ENCODE data around the gene CDT1. TPM values are rescaled to one million over a fixed set of nuclear protein-coding genes. Genes with fewer than 3 reads are reported as not detected.

Gene CDT1
- polyA plus RNA-seq, 4 donors, result 14.4 to 21.9 (median 14.9) TPM

DNA sequence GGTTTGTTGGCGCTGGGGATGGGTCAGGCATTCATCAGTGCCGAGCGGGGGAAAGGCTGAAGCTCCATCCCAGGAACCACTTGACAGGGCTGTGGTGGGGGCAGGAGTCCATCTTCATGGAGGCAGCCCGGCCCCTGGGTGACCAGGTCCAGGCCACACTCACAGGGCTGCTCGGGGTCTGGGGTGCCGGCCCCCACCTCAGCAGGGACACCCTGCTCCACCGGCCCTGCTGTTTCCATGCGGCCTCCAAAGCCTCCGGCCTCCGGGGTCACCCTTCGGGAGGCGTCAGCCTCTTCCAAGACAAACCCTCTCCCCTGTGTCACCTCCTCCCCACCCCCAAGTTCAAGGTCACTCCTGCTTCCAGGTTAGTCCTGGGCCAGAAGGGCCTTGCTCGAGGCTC is 31.1 kb downstream of the CDT1 start:
- no peak for DNase-seq (ENCODE audit: low read depth in 4 of 4, low spot score in 3 of 4)

DNA sequence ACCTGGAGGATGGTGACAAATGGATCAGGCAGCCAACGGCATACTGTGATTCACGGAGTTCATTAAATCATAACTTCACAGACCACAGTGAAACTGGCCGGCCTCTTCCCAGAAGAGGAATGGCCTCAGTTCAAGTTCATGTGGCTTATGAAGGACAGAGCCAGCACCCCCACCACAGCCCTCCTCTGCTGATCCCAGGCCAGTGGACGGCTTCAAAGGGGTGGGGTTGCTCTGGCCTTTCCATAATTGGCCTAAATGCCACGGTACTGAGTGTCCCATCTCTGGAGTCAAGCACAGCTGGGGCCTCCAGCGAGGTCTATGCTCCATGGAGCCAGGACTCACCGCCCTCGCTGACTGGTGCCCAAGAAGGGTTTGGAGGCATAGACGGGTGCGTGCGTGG is 31.8 kb downstream of the CDT1 start:
- DNase-seq (ENCODE audit: low read depth in 4 of 4, low spot score in 3 of 4), result no peak

DNA sequence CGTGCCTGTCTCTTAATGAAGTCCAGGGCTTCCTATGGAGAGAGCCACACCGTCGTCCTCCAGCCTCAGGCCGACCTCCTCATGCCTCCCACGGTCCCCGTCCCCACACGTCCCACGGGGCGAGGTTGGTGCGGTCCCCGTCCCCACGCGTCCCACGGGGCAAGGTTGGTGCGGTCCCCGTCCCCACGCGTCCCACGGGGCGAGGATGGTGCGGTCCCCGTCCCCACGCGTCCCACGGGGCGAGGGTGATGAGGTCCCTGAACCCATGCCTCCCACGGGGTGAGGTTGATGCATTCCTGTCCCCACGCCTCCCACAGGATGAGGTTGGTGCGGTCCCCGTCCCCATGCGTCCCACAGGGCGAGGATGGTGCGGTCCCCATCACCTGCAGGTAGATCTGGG is 32.2 kb downstream of the CDT1 start:
- no peak for DNase-seq (ENCODE audit: low read depth in 4 of 4, low spot score in 3 of 4)

DNA sequence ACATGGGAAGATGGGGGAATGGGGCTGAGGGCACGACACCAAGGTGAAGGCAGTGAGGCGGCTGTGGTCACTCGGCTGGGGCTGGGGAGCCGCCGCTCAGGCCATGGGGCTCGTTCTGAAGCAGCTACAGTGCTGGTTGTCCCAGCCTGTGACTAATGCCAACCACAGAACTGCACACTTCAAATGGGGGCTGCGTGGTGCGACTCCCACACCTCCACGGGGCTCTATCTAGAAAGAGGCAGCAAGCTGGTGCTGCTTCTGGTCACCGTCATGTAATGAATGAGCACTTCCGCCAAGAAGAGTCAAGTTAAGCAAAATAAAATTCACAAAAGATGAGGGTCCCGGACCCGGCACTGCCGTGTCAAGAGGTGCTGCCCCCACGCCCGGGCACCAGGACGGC is 33.2 kb downstream of the CDT1 start:
- no peak for DNase-seq (ENCODE audit: low read depth in 4 of 4, low spot score in 3 of 4)

DNA sequence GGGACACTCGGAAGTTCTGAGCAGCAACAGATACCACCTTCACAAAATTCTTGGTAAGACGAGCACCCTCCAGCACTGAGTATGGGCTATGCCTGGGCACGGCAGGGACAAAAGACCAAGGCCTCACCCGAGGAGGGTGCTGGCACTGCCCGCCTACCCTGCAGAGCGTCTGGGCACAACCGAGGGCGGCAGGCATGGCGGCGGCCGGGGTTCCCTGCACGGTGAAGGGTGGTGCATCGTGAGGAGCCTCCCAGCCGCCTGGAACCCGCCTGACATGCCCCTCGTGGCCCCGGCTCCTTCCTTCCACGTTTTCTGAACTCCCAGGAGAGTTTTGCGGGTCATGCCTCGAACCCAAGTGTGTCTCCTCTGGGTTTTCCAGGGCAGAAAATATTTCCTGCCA is 34.2 kb downstream of the CDT1 start:
- no peak for DNase-seq (ENCODE audit: low read depth in 4 of 4, low spot score in 3 of 4)

DNA sequence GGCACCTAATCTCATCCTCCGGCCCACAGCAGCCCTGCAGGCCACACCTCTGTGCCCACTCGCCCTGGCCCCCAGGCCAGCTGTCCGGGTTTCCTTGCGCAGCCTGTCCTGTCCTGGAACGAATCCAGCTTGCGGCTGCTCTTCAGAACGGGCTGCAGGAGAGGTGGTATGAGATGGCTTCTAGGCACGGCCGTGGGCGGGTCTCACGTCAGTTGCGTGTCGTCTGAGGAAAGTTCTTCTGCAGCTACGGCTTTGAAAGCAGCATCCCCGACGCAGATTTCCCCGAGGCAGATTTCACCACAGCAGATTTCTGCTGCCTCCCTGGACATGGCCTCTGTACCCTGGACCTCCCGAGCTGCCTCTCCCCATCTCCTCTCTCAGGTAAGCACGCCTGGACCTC is 35.0 kb downstream of the CDT1 start:
- no peak for DNase-seq (ENCODE audit: low read depth in 4 of 4, low spot score in 3 of 4)

DNA sequence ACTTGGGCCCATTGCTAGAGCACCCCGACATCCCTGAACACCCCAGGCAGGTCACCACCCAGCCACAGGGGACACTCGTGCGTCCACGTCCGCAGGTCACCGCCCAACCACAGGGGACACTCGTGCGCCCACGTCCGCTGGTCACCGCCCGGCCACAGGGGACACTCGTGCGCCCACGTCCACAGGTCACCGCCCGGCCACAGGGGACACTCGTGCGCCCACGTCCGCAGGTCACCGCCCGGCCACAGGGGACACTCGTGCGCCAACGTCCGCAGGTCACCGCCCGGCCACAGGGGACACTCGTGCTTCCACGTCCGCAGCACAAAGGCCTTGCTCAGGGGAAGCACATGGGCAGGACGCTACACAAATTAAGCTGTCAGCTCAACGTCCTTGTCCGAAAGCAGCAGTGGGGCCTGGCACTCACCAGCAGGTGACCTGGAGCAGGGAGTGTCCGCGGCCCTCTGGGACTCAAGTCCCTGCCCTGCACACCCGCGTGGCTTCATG is 35.5 kb downstream of the CDT1 start:
- DNase-seq (ENCODE audit: low read depth in 4 of 4, low spot score in 3 of 4), result no peak

DNA sequence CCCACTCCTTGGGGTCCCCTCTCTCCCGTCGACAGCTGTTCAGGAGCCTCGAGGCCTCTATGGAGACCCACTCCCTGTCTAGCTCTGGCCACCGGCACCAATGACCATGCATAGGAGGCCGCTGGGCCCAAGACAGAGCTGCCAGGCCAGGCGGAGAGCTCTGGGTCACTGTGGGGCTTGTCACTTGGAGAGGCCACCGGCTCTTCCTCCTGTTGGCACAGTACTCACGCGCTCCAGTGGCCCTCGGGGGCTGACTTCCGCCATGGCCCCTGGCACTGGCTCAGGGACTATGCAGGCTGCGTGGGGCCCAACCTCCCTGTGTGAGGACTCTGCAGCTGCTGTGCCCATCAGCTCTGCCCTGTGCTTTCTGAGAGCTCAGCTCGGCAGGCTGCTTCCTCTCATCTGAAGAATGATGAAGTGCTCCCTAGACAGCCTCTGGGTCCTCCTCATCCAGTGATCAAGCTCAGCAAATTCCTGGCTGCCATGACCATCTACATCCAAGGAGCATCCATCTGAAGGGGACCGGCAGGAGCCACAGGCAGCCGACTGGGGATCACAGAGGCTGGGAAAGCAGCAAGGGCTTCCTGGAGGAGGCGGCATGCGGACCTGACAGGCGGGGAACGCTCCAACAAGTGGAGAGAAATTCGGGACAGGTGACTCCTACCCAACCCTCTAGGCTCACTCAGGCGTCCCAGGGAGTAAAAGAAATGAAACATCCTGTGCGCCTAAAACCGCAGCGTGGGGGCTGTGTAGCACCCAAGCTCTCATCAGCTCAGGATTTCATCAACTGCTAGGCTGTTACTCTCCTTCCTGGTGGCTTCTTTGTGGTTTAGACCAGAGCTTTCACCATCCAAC is 36.4 kb downstream of the CDT1 start:
- DNase-seq (ENCODE audit: low read depth in 4 of 4, low spot score in 3 of 4), result no peak

DNA sequence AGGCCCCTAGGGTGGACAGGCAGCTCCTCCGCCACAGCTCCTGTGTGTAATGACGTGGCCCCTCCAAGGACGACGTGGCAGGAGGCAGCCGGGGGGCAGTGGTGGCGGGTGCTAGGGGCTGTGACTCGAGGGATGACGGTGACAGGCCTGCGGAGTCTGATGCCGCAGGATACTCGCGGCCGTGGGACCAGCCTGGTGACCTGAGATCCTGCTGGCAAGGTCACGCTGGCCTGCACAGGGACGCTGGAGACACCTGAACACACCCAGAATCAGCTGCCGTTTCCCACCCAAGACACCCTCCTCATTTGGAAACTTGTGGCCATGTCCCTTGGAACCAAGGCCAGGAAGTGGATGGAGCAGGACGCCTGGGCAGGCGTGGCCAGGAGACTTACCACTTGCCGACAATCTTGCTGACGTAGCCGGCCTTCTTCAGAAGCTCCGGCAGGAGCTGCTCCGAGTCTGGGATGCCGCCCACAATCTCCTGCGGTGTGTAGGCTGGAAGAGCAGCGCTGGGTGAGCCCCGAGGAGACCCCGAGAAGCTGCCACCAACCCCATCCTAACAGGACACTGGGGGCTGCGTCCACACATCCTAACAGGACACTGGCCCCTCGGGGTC is 37.1 kb downstream of the CDT1 start:
- DNase-seq (ENCODE audit: low read depth in 4 of 4, low spot score in 3 of 4), result no peak

DNA sequence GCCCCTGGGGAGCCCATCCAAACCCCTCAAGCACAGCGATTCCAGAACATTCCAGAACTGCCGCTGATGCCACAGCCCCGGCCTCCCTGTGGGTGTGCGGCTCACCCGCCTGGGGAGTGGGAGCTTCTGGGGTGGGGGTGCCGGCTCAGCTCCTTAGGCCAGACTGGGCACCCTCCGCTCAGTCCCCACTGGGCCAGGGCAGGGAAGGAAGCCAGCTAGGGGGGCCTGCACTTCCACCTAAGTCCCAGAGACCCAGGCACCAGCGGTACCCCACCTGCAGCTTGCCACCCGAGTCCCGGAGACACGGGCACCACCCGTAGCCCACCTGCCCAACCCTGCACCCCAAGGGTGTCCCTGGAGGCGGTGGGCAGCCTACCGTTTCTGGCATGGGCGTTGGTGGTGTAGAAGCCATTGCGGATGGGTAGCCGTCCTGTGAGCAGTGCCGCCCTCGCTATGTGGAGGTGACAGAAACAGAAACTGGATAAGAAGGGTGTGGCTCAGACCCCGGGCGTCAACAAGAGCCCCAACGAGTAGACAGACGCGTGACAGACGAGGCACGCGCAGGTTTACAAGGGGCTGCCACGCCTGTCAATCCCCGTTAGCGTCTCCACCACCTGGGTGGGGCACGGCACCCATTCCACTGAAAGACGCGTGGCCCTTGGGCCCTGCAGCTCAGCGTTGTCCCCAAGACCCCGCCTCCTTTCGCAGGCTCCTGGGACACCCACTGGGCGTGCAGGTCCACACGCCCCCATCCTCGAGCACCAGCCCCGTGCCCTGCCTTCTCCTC is 38.1 kb downstream of the CDT1 start:
- no peak for DNase-seq (ENCODE audit: low read depth in 4 of 4, low spot score in 3 of 4)

DNA sequence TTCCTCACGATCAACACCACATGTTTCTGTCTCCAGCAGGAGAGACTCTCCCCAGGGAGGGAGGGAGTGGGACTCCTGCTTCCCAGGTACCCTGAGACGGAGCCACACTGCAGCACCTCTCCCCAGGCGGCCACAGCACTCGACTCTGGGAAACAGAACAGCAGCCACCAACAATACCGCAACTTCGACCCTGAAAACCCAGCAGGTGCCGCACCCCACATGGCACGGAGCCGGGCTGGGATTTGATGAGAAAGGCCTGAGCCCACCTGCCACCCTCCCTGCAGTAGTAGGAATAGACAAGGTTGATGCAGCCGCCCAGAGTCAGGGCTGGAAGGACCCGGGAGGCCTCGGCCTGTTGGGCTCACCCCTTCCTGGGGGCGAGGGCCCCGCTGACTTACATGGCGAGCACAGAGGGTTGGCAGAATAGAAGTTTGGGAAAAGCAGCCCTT is 38.7 kb downstream of the CDT1 start:
- no peak for DNase-seq (ENCODE audit: low read depth in 4 of 4, low spot score in 3 of 4)

DNA sequence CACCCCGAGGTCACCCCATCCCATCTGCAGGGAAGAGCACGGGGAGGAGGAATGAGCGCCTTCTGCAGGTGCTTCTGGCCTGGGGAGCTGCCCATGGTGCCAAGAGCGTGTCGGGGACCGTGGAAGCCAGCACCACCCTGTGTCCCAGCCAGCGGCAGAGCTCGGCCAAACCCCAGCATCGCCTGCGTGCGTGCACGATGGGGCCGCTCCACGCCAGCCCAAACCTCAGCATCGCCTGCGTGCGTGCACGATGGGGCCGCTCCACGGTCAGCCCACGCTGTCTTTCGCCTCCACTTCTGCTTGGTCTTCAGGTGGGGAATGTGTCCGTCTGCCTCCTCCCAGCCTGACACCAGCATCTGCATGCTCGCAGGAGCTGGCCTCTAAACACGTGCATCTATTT is 39.2 kb downstream of the CDT1 start:
- DNase-seq (ENCODE audit: low read depth in 4 of 4, low spot score in 3 of 4), result no peak

DNA sequence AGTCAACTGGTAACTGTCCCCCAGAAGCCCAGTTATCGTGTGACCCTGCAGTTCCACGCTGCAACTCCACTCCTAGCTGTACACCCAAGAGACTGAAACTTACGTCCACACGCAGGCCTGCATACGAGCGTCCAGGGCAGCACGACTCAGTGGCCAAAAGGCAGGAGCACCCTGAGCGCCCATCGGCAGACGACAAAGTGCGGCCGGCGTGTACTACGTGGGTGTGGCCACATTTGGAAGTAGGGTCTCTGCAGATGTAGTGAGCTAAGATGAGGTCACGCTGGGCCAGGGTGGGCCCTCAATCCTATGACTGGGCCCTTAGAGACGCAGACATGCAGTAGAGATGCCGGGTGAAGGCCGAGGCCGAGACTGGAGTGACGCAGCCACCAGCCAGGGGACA is 39.7 kb downstream of the CDT1 start:
- no peak for DNase-seq (ENCODE audit: low read depth in 4 of 4, low spot score in 3 of 4)

DNA sequence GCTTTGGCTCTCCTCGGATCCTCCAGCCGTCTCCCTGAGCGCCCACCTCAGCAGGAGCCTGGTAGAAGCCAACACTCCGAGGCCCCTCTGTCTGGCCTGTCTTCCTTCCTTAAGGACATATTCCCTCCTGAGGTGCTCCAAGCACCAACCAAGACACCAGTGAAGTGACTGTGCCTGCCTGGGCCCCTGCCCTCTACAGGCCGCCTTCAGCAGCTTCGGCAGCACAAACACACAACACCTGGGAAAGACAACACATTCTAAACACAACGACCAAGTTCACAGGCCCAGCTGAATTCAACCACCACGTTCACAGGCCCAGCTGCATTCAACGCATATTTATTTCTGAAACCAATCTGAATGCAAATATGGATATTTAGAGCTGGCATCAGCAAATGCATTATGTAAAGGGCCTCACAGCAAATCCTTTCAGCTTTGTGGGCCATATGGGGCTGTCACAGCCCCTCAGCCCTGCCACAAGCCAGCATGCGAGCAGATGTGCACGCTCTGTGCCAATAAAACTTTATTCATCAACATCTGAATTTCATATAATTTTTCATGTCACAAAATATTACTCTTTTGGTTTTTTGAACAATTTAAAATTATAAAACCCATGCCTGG is 40.9 kb downstream of the CDT1 start:
- DNase-seq (ENCODE audit: low read depth in 4 of 4, low spot score in 3 of 4), result no peak

DNA sequence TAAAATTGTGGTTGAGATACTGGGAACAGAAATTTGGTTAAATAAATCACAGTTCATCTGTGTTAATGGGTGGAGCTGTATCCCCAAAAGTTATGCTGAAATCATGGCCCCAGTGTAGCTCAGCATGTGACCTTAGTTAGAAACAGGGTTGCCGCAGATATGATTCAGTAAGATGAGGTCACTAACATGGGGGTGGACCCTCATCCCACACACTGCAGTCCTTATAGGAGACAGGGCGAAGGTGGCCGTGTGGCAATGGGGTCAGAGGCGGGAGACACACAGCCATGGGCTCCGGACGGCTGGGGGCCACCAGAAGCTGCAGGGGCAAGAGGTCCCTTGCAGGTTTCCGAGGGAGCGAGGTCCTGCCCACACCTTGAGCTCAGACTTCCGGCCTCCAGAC is 42.5 kb downstream of the CDT1 start:
- no peak for DNase-seq (ENCODE audit: low read depth in 4 of 4, low spot score in 3 of 4)

DNA sequence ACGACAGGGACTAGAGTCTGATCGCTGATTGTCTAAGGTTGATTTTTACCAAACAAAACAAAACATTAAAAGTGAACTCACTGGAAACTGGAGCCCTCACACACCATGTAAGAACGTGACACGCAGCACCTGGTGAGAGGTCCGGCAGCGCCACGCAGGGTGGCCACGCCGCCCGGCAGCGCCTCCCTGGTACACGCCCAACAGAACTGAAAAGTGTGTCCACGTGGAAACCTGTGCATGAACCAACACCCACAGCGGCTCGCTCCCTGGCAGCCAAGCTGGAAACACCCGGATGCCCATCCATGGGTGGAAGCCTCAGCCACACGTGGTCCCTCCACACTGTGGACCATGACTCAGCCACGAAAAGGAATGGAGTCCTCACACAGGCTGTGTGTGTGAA is 44.1 kb downstream of the CDT1 start:
- no peak for DNase-seq (ENCODE audit: low read depth in 4 of 4, low spot score in 3 of 4)

DNA sequence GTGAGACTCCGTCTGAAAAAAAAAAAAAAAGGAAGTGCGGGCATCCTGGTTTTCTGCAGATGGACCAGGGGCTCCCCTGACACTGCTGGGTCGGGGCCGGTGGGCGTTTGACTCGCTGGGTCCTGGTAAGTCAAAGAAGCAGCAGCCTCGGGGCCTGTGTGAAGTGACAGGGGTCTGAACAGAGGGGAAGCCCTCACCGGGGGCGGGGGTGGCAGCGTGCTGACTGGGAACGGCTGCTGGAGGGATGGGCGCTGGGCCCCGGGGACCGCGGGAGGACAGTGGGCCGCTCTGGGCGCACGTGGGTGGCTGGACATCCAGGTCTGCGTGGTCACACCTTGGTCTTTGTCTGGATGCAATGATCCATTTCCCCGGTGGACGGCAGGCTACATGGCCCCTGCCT is 45.0 kb downstream of the CDT1 start:
- no peak for DNase-seq (ENCODE audit: low read depth in 4 of 4, low spot score in 3 of 4)

DNA sequence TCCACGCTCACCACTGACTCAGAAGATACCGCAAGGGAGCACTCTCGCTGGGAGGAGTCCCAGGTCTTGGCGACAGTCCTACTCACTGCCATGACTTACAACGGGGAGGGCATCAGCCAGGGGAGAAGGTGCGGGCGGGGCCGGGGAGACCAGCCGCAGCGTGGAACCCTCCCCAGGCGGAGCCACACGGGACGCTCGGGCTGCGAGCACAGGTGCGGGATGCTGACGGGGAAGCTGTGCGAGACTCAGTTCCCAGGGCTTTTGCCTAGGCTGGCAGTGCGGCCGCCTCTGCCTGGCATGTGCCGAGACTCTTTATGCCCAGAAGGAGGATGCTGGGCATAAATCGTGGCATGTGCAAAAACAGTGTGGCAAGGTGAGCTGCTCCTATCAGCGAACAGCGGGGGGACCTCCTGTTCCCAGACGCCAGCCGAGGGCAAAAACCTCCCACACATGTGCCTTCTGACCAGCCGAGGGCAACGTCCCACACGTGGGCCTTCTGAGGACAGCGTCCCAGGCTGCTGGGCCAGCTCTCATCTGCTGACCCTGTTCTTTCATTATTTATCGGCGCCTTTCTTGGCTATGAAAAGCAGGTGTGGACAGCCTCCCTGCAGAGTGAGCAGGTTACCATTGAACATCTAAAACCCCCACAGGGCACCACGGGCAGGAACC is 47.1 kb downstream of the CDT1 start:
- DNase-seq (ENCODE audit: low read depth in 4 of 4, low spot score in 3 of 4), result no peak

DNA sequence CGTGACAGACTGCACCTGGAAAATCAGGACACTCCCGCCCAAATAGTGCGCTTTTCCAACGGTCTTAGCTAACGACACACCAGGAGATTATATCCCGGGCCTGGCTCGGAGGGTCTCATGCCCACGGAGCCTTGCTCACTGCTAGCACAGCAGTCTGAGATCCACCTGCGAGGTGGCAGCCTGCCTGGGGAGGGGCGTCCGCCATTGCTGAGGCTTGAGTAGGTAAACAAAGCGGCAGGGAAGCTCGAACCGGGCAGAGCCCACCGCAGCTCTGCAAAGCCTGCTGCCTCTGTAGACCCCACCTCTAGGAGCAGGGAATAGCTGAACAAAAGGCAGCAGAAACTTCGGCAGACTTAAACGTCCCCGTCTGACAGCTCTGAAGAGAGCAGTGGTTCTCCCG is 48.0 kb downstream of the CDT1 start:
- DNase-seq (ENCODE audit: low read depth in 4 of 4, low spot score in 3 of 4), result no peak

DNA sequence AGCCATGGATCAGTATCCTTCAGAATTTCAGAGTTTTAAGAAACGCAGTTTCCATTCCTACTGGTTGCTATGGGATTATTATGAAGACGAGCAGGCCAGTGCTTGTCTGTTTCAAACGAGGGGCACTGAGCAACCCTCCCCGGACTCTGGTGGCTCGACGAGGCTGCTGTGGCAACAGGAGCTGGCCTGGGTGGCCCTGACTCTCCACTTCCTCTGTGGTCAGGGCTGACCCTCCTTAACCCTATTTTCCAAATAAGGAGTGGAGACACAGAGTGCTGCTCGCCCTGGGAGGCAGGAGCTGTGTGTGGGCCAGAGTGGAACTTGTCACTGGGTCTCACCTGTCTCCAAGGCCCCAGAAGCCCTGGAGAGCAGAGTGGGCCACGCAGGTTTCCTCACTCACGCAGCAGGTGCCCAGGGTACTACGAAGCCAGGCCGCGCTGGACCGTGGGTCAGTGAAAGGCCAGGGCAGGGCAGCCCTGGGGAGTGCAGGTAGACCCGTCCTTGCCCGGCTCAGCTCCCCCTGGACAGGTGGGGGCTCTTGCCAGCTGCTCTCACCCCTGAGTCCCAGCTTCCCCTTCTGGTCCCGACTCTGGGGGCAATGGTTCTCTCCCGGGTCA is 49.8 kb downstream of the CDT1 start:
- DNase-seq (ENCODE audit: low read depth in 4 of 4, low spot score in 3 of 4), result no peak
